GM23248 (cell line): ENCODE measurements around the gene MGAT3. TPM values are rescaled to one million over a fixed set of nuclear protein-coding genes. Genes with fewer than 3 reads are reported as not detected.
"Not testable (repeated sequence)": the region's sequence is repeated elsewhere in the genome, so short reads cannot be mapped to it uniquely, and the experiment has no call there.

ENCODE experiments used
- DNase-seq: peaks from one replicate; pipeline ENCODE4 v3.0.0-alpha.2; 2015
- H2AFZ ChIP-seq: fragments of 200-600 bp; sonication (generic); 2 replicates; pipeline ENCODE4 v1.6.1; 2016; ENCODE audit warnings: antibody characterized with exemption
- H3F3A ChIP-seq: fragments of 200-600 bp; sonication (generic); 2 replicates; pipeline ENCODE4 v1.6.1; 2016; ENCODE audit warnings: mild to moderate bottlenecking, antibody characterized with exemption, mixed run types; ENCODE audit not compliant: insufficient read depth
- H3K27ac ChIP-seq: fragments of 200-600 bp; sonication (generic); 2 replicates; pipeline ENCODE4 v1.5.1; 2016; ENCODE audit warnings: mild to moderate bottlenecking
- H3K27me3 ChIP-seq: fragments of 200-600 bp; sonication (generic); replicated peaks from 2 replicates; pipeline ENCODE4 v1.6.1; 2016; ENCODE audit warnings: mild to moderate bottlenecking; ENCODE audit not compliant: insufficient read depth
- H3K36me3 ChIP-seq: fragments of 200-600 bp; sonication (generic); 2 replicates; pipeline ENCODE4 v1.6.1; 2016; ENCODE audit warnings: low read depth, mild to moderate bottlenecking
- H3K4me1 ChIP-seq: fragments of 200-600 bp; sonication (generic); 2 replicates; pipeline ENCODE4 v1.6.1; 2016; ENCODE audit warnings: mild to moderate bottlenecking; ENCODE audit not compliant: insufficient read depth
- H3K4me2 ChIP-seq: fragments of 200-600 bp; sonication (generic); one replicate; pipeline ENCODE4 v1.6.1; 2016; ENCODE audit warnings: mild to moderate bottlenecking; ENCODE audit not compliant: unreplicated experiment
- H3K4me3 ChIP-seq: fragments of 200-600 bp; sonication (generic); 2 replicates; pipeline ENCODE4 v1.5.1; 2016; ENCODE audit warnings: mild to moderate bottlenecking
- H3K79me2 ChIP-seq: fragments of 200-600 bp; sonication (generic); 2 replicates; pipeline ENCODE4 v1.6.1; 2016; ENCODE audit warnings: mild to moderate bottlenecking; ENCODE audit not compliant: insufficient read depth
- H3K9ac ChIP-seq: fragments of 200-600 bp; sonication (generic); 2 replicates; pipeline ENCODE4 v1.6.1; 2016; ENCODE audit warnings: mild to moderate bottlenecking
- H3K9me2 ChIP-seq: fragments of 200-600 bp; sonication (generic); 2 replicates; pipeline ENCODE4 v1.6.1; 2016; ENCODE audit warnings: mixed run types, mild to moderate bottlenecking, moderate library complexity; ENCODE audit not compliant: insufficient read depth
- H3K9me3 ChIP-seq: fragments of 200-600 bp; sonication (generic); one replicate; pipeline ENCODE4 v1.6.1; 2017; ENCODE audit warnings: low read depth
- H4K20me1 ChIP-seq: fragments of 200-600 bp; sonication (generic); 2 replicates; pipeline ENCODE4 v1.6.0; 2016; ENCODE audit not compliant: insufficient read depth
- EZH2 ChIP-seq: fragments of 200-600 bp; sonication (generic); IDR thresholded peaks from 2 replicates; pipeline ENCODE4 v1.6.1; 2018; ENCODE audit warnings: antibody characterized with exemption, mild to moderate bottlenecking; ENCODE audit not compliant: insufficient read depth, poor library complexity, severe bottlenecking
- EZH2phosphoT487 ChIP-seq: fragments of 200-600 bp; sonication (generic); IDR thresholded peaks from 2 replicates; pipeline ENCODE4 v1.6.1; 2018; ENCODE audit warnings: antibody characterized with exemption, moderate library complexity, mild to moderate bottlenecking, low read depth; ENCODE audit not compliant: insufficient read depth
- WGBS, 2 experiments: methylation state at CpG; one replicate each; pipeline ENCODE4 v1.1.6; 2015 to 2017; ENCODE audit warnings: low lambda C conversion rate in 2 of 2, low coverage in 1 of 2; ENCODE audit errors: missing lambda C conversion rate in 2 of 2; 5-methylcytosine and 5-hydroxymethylcytosine counted together
- in situ Hi-C: fragments of 300-500 bp; cut with MboI; formaldehyde crosslinking; loops from 2 replicates; pipeline ENCODE4 v1.15.0; 2020
- polyA plus RNA-seq: library from polyadenylated mRNA; unstranded; fragments of >200 nt; fragmentation: Nextera tagmentation; extraction: Ambion mirVana; gene quantifications from 2 replicates; pipeline ENCODE4 v1.2.1, GENCODE V29; 2016
- total RNA-seq: library from RNA; depleted of rRNA; stranded (reverse); fragments of >200 nt; shearing (Covaris generic); gene quantifications from 2 replicates; pipeline ENCODE4 v1.2.3, GENCODE V29; 2014

Gene MGAT3
- total and polyA plus RNA-seq, 2 experiments from 2014 or later, result not detected

DNA sequence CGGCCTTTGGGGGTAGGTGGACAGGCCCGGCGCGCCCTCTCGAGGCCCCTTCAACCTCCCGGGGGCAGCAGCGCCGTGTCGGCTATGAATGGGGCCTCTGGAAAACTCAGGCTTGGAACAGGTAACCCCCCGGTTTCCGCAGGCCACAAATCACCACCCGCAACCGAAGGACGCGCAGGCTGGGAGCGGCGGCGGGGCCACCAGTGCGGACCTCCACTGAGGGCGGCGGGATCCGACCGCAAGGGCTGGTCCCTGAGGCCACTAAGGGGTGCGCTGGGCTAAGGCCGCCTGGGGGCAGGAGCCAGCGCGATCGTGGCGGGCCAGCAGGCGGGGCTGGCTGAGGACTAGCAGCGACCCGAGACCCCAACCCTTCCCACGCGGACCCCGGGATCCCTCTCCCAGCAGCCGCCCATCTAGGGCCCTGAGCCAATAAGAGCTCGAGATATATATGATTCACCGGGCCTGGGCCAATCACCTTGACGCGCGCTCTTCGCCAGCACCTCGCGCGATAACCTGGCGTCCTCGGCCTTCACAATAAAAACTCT lies 62.9 kb downstream of the MGAT3 start:
- Histone ChIP-seq H2AFZ (peak overlapping the region; percentile 84), H3K9ac (peak overlapping the region; percentile 99), H3K4me2 (peak overlapping the region; percentile 75), H3K9me2 (no peaks in the 10 kb centered on the region), H3K27ac (peak overlapping the region; percentile 96), H3K4me1 (peaks cover 20% of the 10 kb centered on the region), H3K4me3 (peak overlapping the region; percentile 86), H3F3A (peaks cover 65% of the 10 kb centered on the region), H3K36me3 (peaks cover 33% of the 10 kb centered on the region), H4K20me1 (peaks cover 14% of the 10 kb centered on the region; the same call in 1 of the 2 replicates), H3K27me3 (no peaks in the 10 kb centered on the region), H3K9me3 (no peaks in the 10 kb centered on the region), H3K79me2 (peaks cover 73% of the 10 kb centered on the region)
- in situ Hi-C loops, result loop anchor here (10.0 kb wide), 1 partner anchor 365 kb away; the partner anchor contains the start of gene CBX7
- TF ChIP-seq EZH2phosphoT487 (no peak), EZH2 (no peak)
- DNase-seq, result peak; percentile 100
- 0 to 1% methylated on average over 40 to 46 of the region's 47 CpGs for WGBS, 2 experiments

DNA sequence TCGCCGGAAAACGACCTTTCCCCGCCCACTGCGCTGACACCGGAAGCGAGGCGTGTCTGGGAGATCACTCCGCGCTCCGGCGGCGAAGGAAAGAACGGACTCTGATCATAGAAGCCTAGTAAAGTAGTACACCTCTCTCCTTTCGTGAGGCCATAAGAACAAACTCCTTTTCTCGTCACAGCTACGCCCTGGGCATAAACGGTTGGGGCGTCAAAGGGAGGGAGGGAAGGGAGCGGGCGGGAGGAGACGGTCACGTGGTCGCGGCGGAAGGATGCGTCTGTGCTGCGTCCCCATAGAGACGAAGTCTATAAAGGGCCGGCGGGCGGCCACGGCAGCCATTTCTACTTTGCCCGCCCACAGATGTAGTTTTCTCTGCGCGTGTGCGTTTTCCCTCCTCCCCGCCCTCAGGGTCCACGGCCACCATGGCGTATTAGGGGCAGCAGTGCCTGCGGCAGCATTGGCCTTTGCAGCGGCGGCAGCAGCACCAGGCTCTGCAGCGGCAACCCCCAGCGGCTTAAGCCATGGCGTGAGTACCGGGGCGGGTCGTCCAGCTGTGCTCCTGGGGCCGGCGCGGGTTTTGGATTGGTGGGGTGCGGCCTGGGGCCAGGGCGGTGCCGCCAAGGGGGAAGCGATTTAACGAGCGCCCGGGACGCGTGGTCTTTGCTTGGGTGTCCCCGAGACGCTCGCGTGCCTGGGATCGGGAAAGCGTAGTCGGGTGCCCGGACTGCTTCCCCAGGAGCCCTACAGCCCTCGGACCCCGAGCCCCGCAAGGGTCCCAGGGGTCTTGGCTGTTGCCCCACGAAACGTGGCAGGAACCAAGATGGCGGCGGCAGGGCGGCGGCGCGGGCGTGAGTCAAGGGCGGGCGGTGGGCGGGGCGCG lies 63.7 kb downstream of the MGAT3 start, which contains the start of gene ATF4:
TSS of gene ATF4 (plus strand) at position 337 of the 880 bp plus-strand sequence. CDS start 884 bp downstream, outside the sequence.
- Histone ChIP-seq H3K27ac (peak within 1 kb of the TSS; percentile 96), H3K9me3 (no peaks in the 10 kb centered on the region), H2AFZ (peak within 1 kb of the TSS; percentile 84), H3K9me2 (no peaks in the 10 kb centered on the region), H3K4me3 (peak within 1 kb of the TSS; percentile 86), H3K4me1 (peaks cover 20% of the 10 kb centered on the region), H3K9ac (peak within 1 kb of the TSS; percentile 99), H3F3A (peaks cover 69% of the 10 kb centered on the region), H3K36me3 (peaks cover 25% of the 10 kb centered on the region), H3K27me3 (no peaks in the 10 kb centered on the region), H3K4me2 (peak within 1 kb of the TSS; percentile 99), H4K20me1 (peaks cover 14% of the 10 kb centered on the region; the same call in 1 of the 2 replicates), H3K79me2 (peaks cover 66% of the 10 kb centered on the region)
- in situ Hi-C loops, result no loop called here
- peak; percentile 92 for DNase-seq
- TF ChIP-seq EZH2phosphoT487 (no peak), EZH2 (no peak)
- 0 to 1% methylated on average over 51 to 75 of the region's 86 CpGs for WGBS, 2 experiments

- H3F3A ChIP-seq, result peaks cover 75% of the 10 kb centered on the region
- DNase-seq, H2AFZ ChIP-seq, in situ Hi-C loops, H3K9me3 ChIP-seq, H3K9me2 ChIP-seq, H3K27me3 ChIP-seq: not testable (repeated sequence)
- peak overlapping the region; percentile 99 for H3K4me2 ChIP-seq
- H3K36me3 ChIP-seq, result peaks cover 17% of the 10 kb centered on the region
- peaks cover 20% of the 10 kb centered on the region for H3K4me1 ChIP-seq
- WGBS, 2 experiments, result 1% methylated on average over 21 to 28 of the region's 28 CpGs
- peak overlapping the region; percentile 86 for H3K4me3 ChIP-seq
- peak overlapping the region; percentile 99 for H3K9ac ChIP-seq
- peak overlapping the region; percentile 96 for H3K27ac ChIP-seq
- peaks cover 57% of the 10 kb centered on the region for H3K79me2 ChIP-seq
- peaks cover 14% of the 10 kb centered on the region; the same call in 1 of the 2 replicates for H4K20me1 ChIP-seq
These were observed 64.5 kb downstream of the MGAT3 start for GRCh38 chr22:39521106-39521885.

DNA sequence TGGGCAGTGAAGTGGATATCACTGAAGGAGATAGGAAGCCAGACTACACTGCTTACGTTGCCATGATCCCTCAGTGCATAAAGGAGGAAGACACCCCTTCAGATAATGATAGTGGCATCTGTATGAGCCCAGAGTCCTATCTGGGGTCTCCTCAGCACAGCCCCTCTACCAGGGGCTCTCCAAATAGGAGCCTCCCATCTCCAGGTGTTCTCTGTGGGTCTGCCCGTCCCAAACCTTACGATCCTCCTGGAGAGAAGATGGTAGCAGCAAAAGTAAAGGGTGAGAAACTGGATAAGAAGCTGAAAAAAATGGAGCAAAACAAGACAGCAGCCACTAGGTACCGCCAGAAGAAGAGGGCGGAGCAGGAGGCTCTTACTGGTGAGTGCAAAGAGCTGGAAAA lies 65.3 kb downstream of the MGAT3 start:
- H3K4me3 ChIP-seq, result peak overlapping the region; percentile 86
- in situ Hi-C loops, H2AFZ ChIP-seq, H3K27me3 ChIP-seq, H3K9me3 ChIP-seq, DNase-seq, H3K9me2 ChIP-seq: not testable (repeated sequence)
- H3K27ac ChIP-seq, result peak overlapping the region; percentile 96
- peaks cover 49% of the 10 kb centered on the region for H3K79me2 ChIP-seq
- H3K4me2 ChIP-seq, result peak overlapping the region; percentile 99
- H3K4me1 ChIP-seq, result peaks cover 20% of the 10 kb centered on the region
- WGBS, 2 experiments, result 0 to 1% methylated on average over 4 to 5 of the region's 5 CpGs
- H3K9ac ChIP-seq, result peak overlapping the region; percentile 99
- peaks cover 14% of the 10 kb centered on the region; the same call in 1 of the 2 replicates for H4K20me1 ChIP-seq
- H3F3A ChIP-seq, result peaks cover 70% of the 10 kb centered on the region
- peaks cover 16% of the 10 kb centered on the region for H3K36me3 ChIP-seq
